Left ventricle myocardium superior (tissue), 1 donor: ENCODE data around the gene TRIM33. TPM values are rescaled to one million over a fixed set of nuclear protein-coding genes. Genes with fewer than 3 reads are reported as not detected.
A peak's percentile ranks its signal among the peaks of the same experiment; 100 is the strongest.
"Not testable (repeated sequence)": the region's sequence is repeated elsewhere in the genome, so short reads cannot be mapped to it uniquely, and the experiment has no call there.

ENCODE experiments used
- ATAC-seq: fragments of 200-7000 bp; cut with Tn5 transposase; one replicate; pipeline ENCODE4 v1.9.1; 2020; ENCODE audit warnings: mild to moderate bottlenecking, moderate library complexity
- DNase-seq: peaks from one replicate; pipeline ENCODE4 v3.0.0-alpha.2; 2020
- intact Hi-C: fragments of 100-400 bp; cut with micrococcal nuclease; formaldehyde crosslinking; loops from one replicate; pipeline ENCODE4 v1.11.0; 2022
- total RNA-seq: library from RNA; stranded (reverse); fragmentation: NEBNext Ultra II Directional; extraction: Animal tissue kit (Norgen Biotek cat#: 25700); gene quantifications from one replicate; pipeline ENCODE4 v1.2.1, GENCODE V29; 2021
- donor health status: DM: no; HTN: yes; CAD: no; lungs with severe emphysema.

The TRIM33 gene
- total RNA-seq, 1 donor from 2014 or later: 17.9 TPM

DNA sequence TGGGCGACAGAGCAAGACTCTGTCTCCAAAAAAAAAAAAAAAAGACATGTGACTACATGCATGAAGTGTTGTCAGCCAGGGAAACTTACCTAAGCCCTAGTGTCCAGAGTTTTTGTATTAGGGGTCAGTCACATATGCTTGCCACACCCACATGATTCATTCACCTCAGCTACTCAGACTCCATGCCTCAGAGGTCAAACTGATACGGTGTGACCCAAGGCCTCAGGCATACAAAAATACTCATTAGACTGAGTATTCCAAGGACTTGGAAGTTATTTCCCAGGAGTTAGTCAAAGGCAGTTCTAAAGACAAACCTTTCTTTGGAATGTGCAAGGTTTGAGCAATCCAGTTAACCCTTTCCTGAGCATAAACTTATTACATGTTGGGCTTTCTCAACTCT, 6.3 kb upstream of the TRIM33 start:
- intact Hi-C loops: no loop called here
- no peak for DNase-seq

DNA sequence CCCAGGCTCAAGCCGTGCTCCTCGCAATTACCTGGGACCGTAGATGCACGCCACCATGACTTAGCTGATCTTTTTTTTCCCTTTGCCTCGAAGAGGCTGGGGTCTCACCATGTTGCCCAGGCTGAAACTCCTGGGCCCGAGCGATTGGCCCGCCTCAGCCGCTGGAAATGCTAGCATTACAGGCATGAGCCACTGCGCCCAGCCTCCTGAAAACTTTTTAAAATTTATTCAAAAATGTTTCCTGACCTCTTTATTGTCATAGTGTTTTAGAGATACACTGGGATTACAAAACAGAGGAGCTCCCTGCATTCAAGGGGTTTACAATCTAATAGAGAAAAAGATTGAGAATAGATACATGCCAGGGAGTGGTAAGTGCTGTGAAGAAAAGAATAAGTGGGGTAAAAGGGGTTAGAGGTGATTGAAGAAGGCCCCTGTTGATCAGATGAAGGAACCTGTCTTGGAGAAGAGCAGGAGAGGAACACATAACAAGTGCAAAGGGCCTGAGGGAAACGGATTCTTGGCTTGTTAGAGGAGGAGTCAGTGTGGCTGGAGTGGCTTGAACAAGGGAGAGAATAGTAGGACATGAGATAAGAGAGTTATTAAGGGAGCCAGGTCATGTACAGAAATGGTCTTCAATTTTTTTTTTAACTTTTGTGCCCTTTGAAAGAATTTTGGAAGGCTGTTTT, 1.7 kb upstream of the TRIM33 start:
- intact Hi-C loops: no loop called here
- no peak for DNase-seq
- no peak for ATAC-seq

More for the DNA sequence above, 6.3 kb upstream of the TRIM33 start:
- ATAC-seq: no peak

GRCh38 chr1:114510274-114511031, 550 bp downstream of the TRIM33 start:
- DNase-seq: peak; percentile 62
- peak; percentile 79 for ATAC-seq
- intact Hi-C loops: no loop called here

DNA sequence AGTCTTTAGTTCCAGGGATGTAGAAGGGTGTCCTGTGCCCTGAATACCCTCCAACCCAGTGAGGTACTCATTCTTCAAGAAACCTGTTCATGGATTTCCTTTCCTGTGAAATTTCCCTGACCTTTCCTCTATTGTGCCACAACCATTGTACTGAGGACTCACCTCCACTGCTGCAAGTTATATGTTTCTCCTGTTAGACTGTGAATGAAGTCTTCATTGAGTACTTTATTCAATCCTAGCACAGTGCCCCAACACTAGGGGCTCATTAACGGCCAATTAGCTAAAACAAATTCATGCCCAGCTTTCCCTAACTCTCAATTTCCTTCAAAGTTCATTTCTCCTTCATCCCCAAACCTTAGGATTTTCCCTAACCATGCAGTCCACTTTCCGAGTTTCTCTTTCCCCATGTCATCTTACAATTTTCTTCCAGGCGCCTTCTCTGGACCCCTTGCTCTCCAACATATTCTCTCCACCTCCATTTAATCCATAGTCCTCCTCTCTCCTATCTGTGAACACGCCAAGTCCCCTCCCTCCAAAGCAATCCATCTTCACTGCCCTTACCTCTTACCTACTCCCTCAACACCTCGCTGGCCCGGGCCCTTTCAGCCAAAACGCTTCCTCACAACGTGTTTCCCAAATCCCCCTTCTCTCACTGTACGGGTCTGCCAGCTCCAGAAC, 1.3 kb downstream of the TRIM33 start:
- intact Hi-C loops: no loop called here
- no peak for DNase-seq
- no peak for ATAC-seq

- intact Hi-C loops: no loop called here
- DNase-seq: no peak
- ATAC-seq: no peak
Observed at GRCh38 chr1:114508386-114508898, 2.6 kb downstream of the TRIM33 start.

DNA sequence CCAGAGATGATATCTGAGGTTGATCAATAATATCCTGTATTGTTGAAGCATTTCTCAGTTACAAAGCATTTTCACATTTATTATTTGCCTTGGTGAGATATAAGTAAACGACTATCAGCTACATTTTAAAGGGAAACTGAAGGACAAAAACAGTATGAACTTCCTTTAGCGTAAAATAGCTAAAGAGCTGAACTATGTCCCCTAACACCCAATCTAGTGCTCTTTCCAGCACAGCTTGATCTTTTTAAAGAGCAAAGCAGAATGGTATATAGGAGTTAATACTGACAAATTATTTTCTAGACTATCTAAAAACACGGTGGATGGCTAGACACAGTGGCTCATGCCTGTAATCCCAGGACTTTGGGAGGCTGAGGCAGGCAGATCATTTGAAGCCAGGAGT, 3.5 kb downstream of the TRIM33 start:
- ATAC-seq: no peak
- intact Hi-C loops: no loop called here
- DNase-seq: no peak

GRCh38 chr1:114505148-114505561, 5.8 kb downstream of the TRIM33 start:
- DNase-seq (no peak), ATAC-seq (no peak)
- intact Hi-C loops: no loop called here

DNA sequence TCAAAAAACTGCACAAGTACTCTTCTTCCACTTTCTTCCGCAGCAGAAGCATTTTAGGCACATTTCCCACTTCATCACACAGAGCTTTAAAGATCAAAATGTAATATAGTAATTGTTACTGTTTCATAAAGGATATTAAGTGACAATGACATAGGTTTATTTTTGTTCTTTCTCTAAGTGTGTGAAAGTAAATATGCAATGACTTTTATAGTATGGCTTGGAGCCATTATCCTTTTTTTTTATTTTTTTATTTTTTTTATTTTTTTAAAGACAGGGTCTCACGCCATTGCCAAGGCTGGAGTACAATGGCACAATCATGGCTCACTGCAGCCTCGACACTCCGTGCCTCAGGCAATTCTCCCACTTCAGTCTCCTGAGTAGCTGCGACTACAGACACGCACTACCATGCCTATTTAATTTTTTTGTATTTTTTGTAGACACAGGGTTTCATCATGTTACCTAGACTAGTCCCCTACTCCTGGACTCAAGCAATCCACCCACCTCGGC, 7.0 kb downstream of the TRIM33 start:
- intact Hi-C loops: no loop called here
- ATAC-seq (no peak), DNase-seq (no peak)

GRCh38 chr1:114502080-114502479, 8.9 kb downstream of the TRIM33 start:
- intact Hi-C loops: no loop called here

GRCh38 chr1:114499478-114499877, 11.5 kb downstream of the TRIM33 start:
- intact Hi-C loops: no loop called here
- DNase-seq: no peak
- no peak for ATAC-seq

More at GRCh38 chr1:114502080-114502479, 8.9 kb downstream of the TRIM33 start:
- ATAC-seq: no peak
- no peak for DNase-seq

- DNase-seq (no peak), ATAC-seq (peak; percentile 44)
- intact Hi-C loops: no loop called here
Observed at GRCh38 chr1:114496089-114496488, 14.9 kb downstream of the TRIM33 start.

- no peak for ATAC-seq
Observed at GRCh38 chr1:114495486-114495885, 15.5 kb downstream of the TRIM33 start.

DNA sequence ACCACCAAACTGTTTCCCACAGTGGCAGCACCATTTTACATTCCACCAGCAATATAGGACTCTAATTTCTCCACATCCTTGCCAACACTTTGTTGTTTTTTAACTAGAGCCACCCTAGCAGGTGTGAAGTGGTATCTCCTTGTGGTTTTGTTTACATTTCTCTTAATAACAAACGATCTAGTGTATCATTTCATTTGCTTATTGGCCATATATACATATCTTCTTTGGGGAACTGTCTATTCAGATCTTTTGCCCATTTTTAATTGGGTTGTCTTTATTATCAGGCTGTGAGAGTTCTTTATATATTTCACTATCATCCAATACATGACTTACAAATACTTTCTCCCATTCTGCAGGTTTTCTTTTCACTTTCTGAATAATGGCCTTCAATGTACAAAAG, 18.0 kb downstream of the TRIM33 start:
- intact Hi-C loops: no loop called here
- ATAC-seq: no peak
- DNase-seq: no peak

More at GRCh38 chr1:114495486-114495885, 15.5 kb downstream of the TRIM33 start:
- intact Hi-C loops: no loop called here
- no peak for DNase-seq

DNA sequence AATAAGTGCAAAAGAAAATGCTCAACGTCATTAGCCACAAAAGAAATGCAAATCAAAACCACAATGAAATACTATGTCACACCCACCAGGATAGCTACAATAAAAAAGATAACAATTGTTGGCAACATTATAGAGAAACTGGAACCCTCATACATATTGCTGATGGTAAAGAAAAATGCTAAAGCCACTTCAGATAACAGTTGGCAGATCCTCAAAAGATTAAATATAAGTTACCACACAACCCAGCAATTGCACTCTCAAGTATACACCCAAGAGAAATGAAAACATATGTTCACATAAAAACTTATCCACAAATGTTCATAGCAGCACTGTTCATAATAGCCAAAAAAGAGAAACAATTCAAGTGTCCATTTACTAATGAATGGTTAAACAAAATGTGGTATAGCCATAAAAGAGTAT, 20.7 kb downstream of the TRIM33 start:
- DNase-seq: no peak
- intact Hi-C loops: no loop called here
- ATAC-seq: no peak

- intact Hi-C loops: no loop called here
- ATAC-seq (no peak), DNase-seq (no peak)
Observed at GRCh38 chr1:114488739-114489138, 22.3 kb downstream of the TRIM33 start.

DNA sequence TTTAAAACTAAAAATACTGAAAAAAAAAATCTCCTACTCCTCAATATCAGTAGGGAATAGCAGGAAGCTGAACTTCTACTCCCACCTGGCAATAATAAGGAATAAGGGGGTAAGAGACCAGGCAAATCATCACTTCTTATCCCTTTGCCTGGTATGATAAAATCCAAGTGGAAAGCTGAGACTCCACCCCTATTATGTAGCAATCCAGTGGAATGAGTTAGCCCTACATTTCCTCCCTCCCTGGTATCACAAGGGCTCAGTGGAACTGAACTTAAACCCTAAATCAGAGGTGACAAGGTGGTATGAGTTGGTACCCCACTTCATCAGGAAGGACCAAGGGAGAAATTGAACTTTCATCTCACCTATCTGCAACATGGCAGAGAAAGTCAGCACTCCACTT, 25.7 kb downstream of the TRIM33 start:
- intact Hi-C loops: no loop called here
- peak; percentile 22 for ATAC-seq

DNA sequence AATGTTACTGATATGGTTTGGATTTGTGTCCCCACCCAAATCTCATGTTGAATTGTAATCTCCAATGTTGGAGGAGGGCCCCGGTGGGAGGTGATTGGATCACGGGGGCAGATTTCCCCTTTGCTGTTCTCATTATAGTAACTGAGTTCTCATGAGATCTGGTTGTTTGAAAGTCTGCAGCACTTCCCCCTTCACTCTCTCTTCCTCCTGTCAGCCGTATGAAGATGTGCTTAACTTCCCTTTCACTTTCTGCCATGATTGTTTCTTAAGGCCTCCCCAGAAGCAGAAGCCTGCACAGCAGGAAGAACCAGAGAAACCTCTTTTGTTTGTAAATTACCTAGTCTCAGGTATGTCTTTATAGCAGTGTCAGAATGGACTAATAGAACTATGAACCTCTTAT, 28.4 kb downstream of the TRIM33 start:
- intact Hi-C loops: no loop called here
- peak; percentile 49 for ATAC-seq

More for the DNA sequence above, 25.7 kb downstream of the TRIM33 start:
- no peak for DNase-seq

DNA sequence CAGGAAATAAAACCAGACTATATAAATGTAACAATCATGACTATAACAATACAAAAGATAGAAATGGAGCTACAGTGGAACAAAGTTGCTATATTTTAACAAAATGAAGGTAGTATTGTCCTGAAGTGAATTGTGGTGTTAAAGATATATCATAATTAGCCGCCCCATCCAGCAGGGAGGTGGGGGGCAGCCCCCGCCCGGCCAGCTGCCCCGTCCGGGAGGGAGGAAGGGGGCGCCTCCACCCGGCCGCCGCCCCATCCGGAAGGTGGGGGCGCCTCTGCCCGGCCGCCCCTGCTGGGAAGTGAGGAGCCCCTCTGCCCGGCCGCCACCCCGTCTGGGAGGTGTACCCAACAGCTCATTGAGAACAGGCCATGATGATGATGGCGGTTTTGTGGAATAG, 31.4 kb downstream of the TRIM33 start:
- DNase-seq, ATAC-seq, intact Hi-C loops: not testable (repeated sequence)

More for the DNA sequence above, 28.4 kb downstream of the TRIM33 start:
- DNase-seq: no peak

GRCh38 chr1:114479134-114479533, 31.9 kb downstream of the TRIM33 start:
- no peak for DNase-seq
- intact Hi-C loops: no loop called here
- ATAC-seq: no peak

GRCh38 chr1:114473796-114474195, 37.2 kb downstream of the TRIM33 start:
- no peak for DNase-seq
- intact Hi-C loops: no loop called here
- ATAC-seq: no peak
